ENCODE results near the gene BANF1. TPM values are rescaled to one million over a fixed set of nuclear protein-coding genes. Genes with fewer than 3 reads are reported as not detected.

BANF1 gene
- total and polyA plus RNA-seq, 2 donors (not counting 1 experiment from before 2014, with no cell fraction given): 74.3 to 99.3 TPM

DNA sequence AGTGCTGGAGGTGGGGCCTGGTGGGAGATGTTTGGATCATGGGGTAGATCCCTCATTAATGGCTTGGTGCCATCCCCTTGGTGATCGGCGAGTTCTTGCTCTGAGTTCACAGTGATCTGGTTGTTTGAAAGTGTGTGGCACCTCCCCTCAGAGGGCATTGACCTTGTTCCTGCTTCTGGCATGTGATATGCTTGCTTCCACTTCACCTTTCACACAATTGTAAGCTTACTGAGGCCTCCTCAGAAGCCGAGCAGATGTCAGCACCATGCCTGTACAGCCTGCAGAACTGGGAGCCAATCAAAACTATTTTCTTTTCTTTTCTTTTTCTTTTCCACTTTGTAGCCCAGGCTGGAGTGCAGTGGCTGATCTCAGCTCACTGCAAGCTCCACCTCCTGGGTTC lies 35.0 kb downstream of the BANF1 start:
- no peak overlapping the region for H3K4me3 ChIP-seq (ENCODE audit: control extremely low read depth in 1 of 5, extremely low read depth in 1 of 5, insufficient read depth in 1 of 5, low read depth in 2 of 5, low read length in 4 of 5)
- no peak overlapping the region for H3K27ac ChIP-seq (ENCODE audit: low read length in 2 of 2)
- CTCF ChIA-PET: no interaction called here
- intact Hi-C loops (cut with micrococcal nuclease): no loop called here
- H3K4me3 Mint-ChIP-seq: no peak overlapping the region
- ATAC-seq (ENCODE audit: low read depth) (no peak), DNase-seq (no peak)
- H3K79me2 ChIP-seq (ENCODE audit: control insufficient read depth, insufficient read depth, low read length): no peaks in the 10 kb centered on the region
- no peaks in the 10 kb centered on the region for H3K4me1 Mint-ChIP-seq
- no peaks in the 10 kb centered on the region for H4K20me1 ChIP-seq (ENCODE audit: control insufficient read depth, insufficient read depth, low read length, poor library complexity, severe bottlenecking)
- no peak overlapping the region for H3K9ac ChIP-seq (ENCODE audit: low read length)
- no peaks in the 10 kb centered on the region for H3K36me3 ChIP-seq (replicated peaks in 1 of 2; ENCODE audit: control extremely low read depth in 1 of 2, control insufficient read depth in 1 of 2, extremely low read depth in 1 of 2, insufficient read depth in 2 of 2, low read length in 1 of 2)
- H3K27ac Mint-ChIP-seq: no peak overlapping the region
- no peaks in the 10 kb centered on the region for H3K4me1 ChIP-seq (ENCODE audit: control insufficient read depth in 2 of 2, insufficient read depth in 2 of 2, low read length in 2 of 2)
- WGBS (ENCODE audit: insufficient coverage): 87% methylated on average over 3 of the region's 3 CpGs
- no peaks in the 10 kb centered on the region for H3K9me3 Mint-ChIP-seq (ENCODE audit: insufficient read depth)
- no peak overlapping the region for H2AFZ ChIP-seq (ENCODE audit: insufficient read depth, low read depth, low read length, poor library complexity, severe bottlenecking)
- peaks cover 12% of the 10 kb centered on the region for H3K27me3 Mint-ChIP-seq
- H3K4me2 ChIP-seq (replicated peaks; ENCODE audit: low read depth, low read length, poor library complexity, severe bottlenecking): no peak overlapping the region
- no peak for TF ChIP-seq EZH2 (IDR thresholded peaks at IDR 0.05; ENCODE audit: borderline replicate concordance, insufficient read depth, low read depth, low read length, poor library complexity, severe bottlenecking)
- TF ChIP-seq, protein P1, sequence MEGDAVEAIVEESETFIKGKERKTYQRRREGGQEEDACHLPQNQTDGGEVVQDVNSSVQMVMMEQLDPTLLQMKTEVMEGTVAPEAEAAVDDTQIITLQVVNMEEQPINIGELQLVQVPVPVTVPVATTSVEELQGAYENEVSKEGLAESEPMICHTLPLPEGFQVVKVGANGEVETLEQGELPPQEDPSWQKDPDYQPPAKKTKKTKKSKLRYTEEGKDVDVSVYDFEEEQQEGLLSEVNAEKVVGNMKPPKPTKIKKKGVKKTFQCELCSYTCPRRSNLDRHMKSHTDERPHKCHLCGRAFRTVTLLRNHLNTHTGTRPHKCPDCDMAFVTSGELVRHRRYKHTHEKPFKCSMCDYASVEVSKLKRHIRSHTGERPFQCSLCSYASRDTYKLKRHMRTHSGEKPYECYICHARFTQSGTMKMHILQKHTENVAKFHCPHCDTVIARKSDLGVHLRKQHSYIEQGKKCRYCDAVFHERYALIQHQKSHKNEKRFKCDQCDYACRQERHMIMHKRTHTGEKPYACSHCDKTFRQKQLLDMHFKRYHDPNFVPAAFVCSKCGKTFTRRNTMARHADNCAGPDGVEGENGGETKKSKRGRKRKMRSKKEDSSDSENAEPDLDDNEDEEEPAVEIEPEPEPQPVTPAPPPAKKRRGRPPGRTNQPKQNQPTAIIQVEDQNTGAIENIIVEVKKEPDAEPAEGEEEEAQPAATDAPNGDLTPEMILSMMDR (IDR thresholded peaks at IDR 0.05): no peak
- POLR2A ChIA-PET: interaction anchor here (0.7 kb wide), 1 partner anchor 402 kb away, joined by 4 read pairs; no protein-coding TSS in a partner anchor
- peaks cover 0 to 10% (median 0%) of the 10 kb centered on the region in 3 donors for H3K9me3 ChIP-seq (ENCODE audit: control extremely low read depth in 1 of 3, control insufficient read depth in 2 of 3, insufficient read depth in 1 of 3, low read length in 2 of 3)
- peaks cover 0 to 8% (median 0%) of the 10 kb centered on the region in 4 experiments for H3K27me3 ChIP-seq (replicated peaks in 1 of 4; ENCODE audit: control extremely low read depth in 1 of 4, control insufficient read depth in 3 of 4, insufficient read depth in 4 of 4, low read length in 3 of 4)

- no peak for ATAC-seq (ENCODE audit: low read depth)
- no peak overlapping the region for H2AFZ ChIP-seq (ENCODE audit: insufficient read depth, low read depth, low read length, poor library complexity, severe bottlenecking)
- no peaks in the 10 kb centered on the region for H3K36me3 ChIP-seq (replicated peaks in 1 of 2; ENCODE audit: control extremely low read depth in 1 of 2, control insufficient read depth in 1 of 2, extremely low read depth in 1 of 2, insufficient read depth in 2 of 2, low read length in 1 of 2)
- no peaks in the 10 kb centered on the region for H3K79me2 ChIP-seq (ENCODE audit: control insufficient read depth, insufficient read depth, low read length)
- WGBS (ENCODE audit: insufficient coverage): 97% methylated on average over 3 of the region's 3 CpGs
- peaks cover 0 to 10% (median 0%) of the 10 kb centered on the region in 3 donors for H3K9me3 ChIP-seq (ENCODE audit: control extremely low read depth in 1 of 3, control insufficient read depth in 2 of 3, insufficient read depth in 1 of 3, low read length in 2 of 3)
- no peak overlapping the region for H3K27ac ChIP-seq (ENCODE audit: low read length in 2 of 2)
- peaks cover 0 to under 1% of the 10 kb centered on the region in 2 donors for H3K4me1 ChIP-seq (ENCODE audit: control insufficient read depth in 2 of 2, insufficient read depth in 2 of 2, low read length in 2 of 2)
- Mint-ChIP-seq H3K9me3 (ENCODE audit: insufficient read depth) (no peaks in the 10 kb centered on the region), H3K4me3 (no peak overlapping the region), H3K4me1 (peaks cover 2% of the 10 kb centered on the region), H3K27ac (no peak overlapping the region), H3K27me3 (peaks cover 9% of the 10 kb centered on the region)
- ChIA-PET POLR2A (no interaction called here), CTCF (no interaction called here)
- no peak for DNase-seq
- no peak overlapping the region for H3K4me3 ChIP-seq (ENCODE audit: control extremely low read depth in 1 of 5, extremely low read depth in 1 of 5, insufficient read depth in 1 of 5, low read depth in 2 of 5, low read length in 4 of 5)
- peaks cover 0 to 8% (median 0%) of the 10 kb centered on the region in 4 experiments for H3K27me3 ChIP-seq (replicated peaks in 1 of 4; ENCODE audit: control extremely low read depth in 1 of 4, control insufficient read depth in 3 of 4, insufficient read depth in 4 of 4, low read length in 3 of 4)
- H4K20me1 ChIP-seq (ENCODE audit: control insufficient read depth, insufficient read depth, low read length, poor library complexity, severe bottlenecking): no peaks in the 10 kb centered on the region
- no peak overlapping the region for H3K9ac ChIP-seq (ENCODE audit: low read length)
- no peak overlapping the region for H3K4me2 ChIP-seq (replicated peaks; ENCODE audit: low read depth, low read length, poor library complexity, severe bottlenecking)
- TF ChIP-seq, protein P1 (IDR thresholded peaks at IDR 0.05): no peak
- TF ChIP-seq EZH2 (IDR thresholded peaks at IDR 0.05; ENCODE audit: borderline replicate concordance, insufficient read depth, low read depth, low read length, poor library complexity, severe bottlenecking): no peak
- intact Hi-C loops (cut with micrococcal nuclease): no loop called here
Measured at GRCh38 chr11:66039765-66040164, 37.5 kb downstream of the BANF1 start.
